Glomerular visceral epithelial cell (primary cell): ENCODE data around the gene ANKRD26.
"Not testable (repeated sequence)": the region's sequence is repeated elsewhere in the genome, so short reads cannot be mapped to it uniquely, and the experiment has no call there.

Source experiments
- DNase-seq: peaks from one replicate; pipeline ENCODE4 v3.0.0-alpha.2; 2016; ENCODE audit errors: extremely low spot score

Gene ANKRD26

GRCh38 chr10:27099916-27100812 lies at the start of gene ANKRD26:
TSS of gene ANKRD26 (minus strand) at chr10:27100494. CDS start at chr10:27100326, 168 bp downstream.
- peak; percentile 98 for DNase-seq

- no peak for DNase-seq
Measured at GRCh38 chr10:27147701-27148100, 47.4 kb upstream of the ANKRD26 start.

- no peak for DNase-seq
Measured at GRCh38 chr10:27145937-27146336, 45.6 kb upstream of the ANKRD26 start.

GRCh38 chr10:27143686-27144085 lies 43.4 kb upstream of the ANKRD26 start:
- DNase-seq = no peak

- no peak for DNase-seq
Measured at GRCh38 chr10:27138277-27138676, 38.0 kb upstream of the ANKRD26 start.

- no peak for DNase-seq
Measured at GRCh38 chr10:27134371-27134770, 34.1 kb upstream of the ANKRD26 start.

GRCh38 chr10:27108165-27108564 lies 7.9 kb upstream of the ANKRD26 start:
- no peak for DNase-seq

GRCh38 chr10:27104919-27105318 lies 4.6 kb upstream of the ANKRD26 start:
- DNase-seq = no peak

- no peak for DNase-seq
Measured at GRCh38 chr10:27100813-27101347, 586 bp upstream of the ANKRD26 start.

- no peak for DNase-seq
Measured at GRCh38 chr10:27099448-27099847, 846 bp downstream of the ANKRD26 start.

GRCh38 chr10:27088119-27089044 lies 11.9 kb downstream of the ANKRD26 start:
- DNase-seq = no peak

GRCh38 chr10:27072436-27073114 lies 27.7 kb downstream of the ANKRD26 start:
- DNase-seq = no peak

GRCh38 chr10:27068217-27068891 lies 31.9 kb downstream of the ANKRD26 start:
- DNase-seq = no peak

- no peak for DNase-seq
Measured at GRCh38 chr10:27065084-27065483, 35.2 kb downstream of the ANKRD26 start.

GRCh38 chr10:27052656-27053055 lies 47.6 kb downstream of the ANKRD26 start:
- DNase-seq = no peak

GRCh38 chr10:27045247-27045646 lies 55.0 kb downstream of the ANKRD26 start:
- not testable (repeated sequence) for DNase-seq

- no peak for DNase-seq
Measured at GRCh38 chr10:27041196-27041595, 59.1 kb downstream of the ANKRD26 start.

GRCh38 chr10:27038168-27038567 lies 62.1 kb downstream of the ANKRD26 start:
- DNase-seq = no peak

GRCh38 chr10:27035163-27035562 lies 65.1 kb downstream of the ANKRD26 start:
- no peak for DNase-seq

GRCh38 chr10:27030060-27030459 lies 70.2 kb downstream of the ANKRD26 start:
- DNase-seq = peak; percentile 6

- DNase-seq = no peak
Measured at GRCh38 chr10:27022048-27022447, 78.2 kb downstream of the ANKRD26 start.
